Neural crest cell (in vitro differentiated cells): ENCODE results near the gene PPP1R14C. TPM values are rescaled to one million over a fixed set of nuclear protein-coding genes. Genes with fewer than 3 reads are reported as not detected.

Source experiments
- DNase-seq: peaks from one replicate; pipeline ENCODE4 v3.0.0; 2021; ENCODE audit warnings: low read depth, mixed read lengths, low spot score
- H3K27ac Mint-ChIP-seq: one replicate; pipeline ENCODE4 v1.8.0; 2021; ENCODE audit warnings: mild to moderate bottlenecking, mixed read lengths; ENCODE audit not compliant: unreplicated experiment
- H3K27me3 Mint-ChIP-seq: 2 replicates; pipeline ENCODE4 v1.8.0; 2021; ENCODE audit warnings: low read depth, mild to moderate bottlenecking, mixed read lengths
- H3K36me3 Mint-ChIP-seq: 2 replicates; pipeline ENCODE4 v1.8.0; 2021; ENCODE audit warnings: low read depth, mild to moderate bottlenecking, mixed read lengths
- H3K4me1 Mint-ChIP-seq: 2 replicates; pipeline ENCODE4 v1.8.0; 2021; ENCODE audit warnings: mixed read lengths
- H3K4me3 Mint-ChIP-seq: one replicate; pipeline ENCODE4 v1.8.0; 2021; ENCODE audit warnings: mild to moderate bottlenecking, mixed read lengths
- H3K9me3 Mint-ChIP-seq: 2 replicates; pipeline ENCODE4 v1.8.0; 2021; ENCODE audit warnings: mixed read lengths
- CTCF ChIP-seq: fragments of 200-600 bp; sonication (generic); conservative IDR thresholded peaks from 2 replicates; pipeline ENCODE4 v1.5.0; 2021; ENCODE audit warnings: antibody characterized with exemption, mild to moderate bottlenecking
- total RNA-seq: library from RNA; stranded (reverse); gene quantifications from 2 replicates; pipeline ENCODE4 v1.2.1, GENCODE V29; 2021

PPP1R14C gene
- total RNA-seq, 1 donor from 2014 or later: 7.3 TPM

- H3K27me3 Mint-ChIP-seq: no peaks in the 10 kb centered on the region
- H3K27ac Mint-ChIP-seq: no peak overlapping the region
- no peaks in the 10 kb centered on the region for H3K9me3 Mint-ChIP-seq
- no peak for DNase-seq
- H3K36me3 Mint-ChIP-seq: no peaks in the 10 kb centered on the region
- no peak overlapping the region for H3K4me3 Mint-ChIP-seq
- peaks cover 22% of the 10 kb centered on the region for H3K4me1 Mint-ChIP-seq
- no peak for TF ChIP-seq CTCF
Measured at GRCh38 chr6:150204705-150205472, 62.0 kb downstream of the PPP1R14C start.

GRCh38 chr6:150207931-150208570 lies 65.2 kb downstream of the PPP1R14C start:
- H3K27me3 Mint-ChIP-seq: no peaks in the 10 kb centered on the region
- no peak for TF ChIP-seq CTCF
- no peak overlapping the region for H3K27ac Mint-ChIP-seq
- DNase-seq: no peak
- no peaks in the 10 kb centered on the region for H3K36me3 Mint-ChIP-seq
- no peak overlapping the region for H3K4me3 Mint-ChIP-seq
- H3K4me1 Mint-ChIP-seq: peaks cover 14% of the 10 kb centered on the region
- H3K9me3 Mint-ChIP-seq: no peaks in the 10 kb centered on the region

- H3K9me3 Mint-ChIP-seq: no peaks in the 10 kb centered on the region
Measured at GRCh38 chr6:150208611-150209352, 65.9 kb downstream of the PPP1R14C start.

GRCh38 chr6:150209415-150209814 lies 66.6 kb downstream of the PPP1R14C start:
- H3K4me3 Mint-ChIP-seq: no peak overlapping the region
- no peak for DNase-seq
- no peaks in the 10 kb centered on the region for H3K36me3 Mint-ChIP-seq
- no peak overlapping the region for H3K27ac Mint-ChIP-seq
- peaks cover 1% of the 10 kb centered on the region for H3K27me3 Mint-ChIP-seq
- H3K9me3 Mint-ChIP-seq: no peaks in the 10 kb centered on the region
- H3K4me1 Mint-ChIP-seq: peaks cover 14% of the 10 kb centered on the region
- no peak for TF ChIP-seq CTCF

More at GRCh38 chr6:150208611-150209352, 65.9 kb downstream of the PPP1R14C start:
- Mint-ChIP-seq H3K4me3 (no peak overlapping the region), H3K36me3 (no peaks in the 10 kb centered on the region), H3K27ac (no peak overlapping the region), H3K27me3 (no peaks in the 10 kb centered on the region), H3K4me1 (peaks cover 14% of the 10 kb centered on the region)
- no peak for TF ChIP-seq CTCF
- DNase-seq: no peak

- no peak for DNase-seq
- Mint-ChIP-seq H3K4me1 (peaks cover 7% of the 10 kb centered on the region), H3K27ac (no peak overlapping the region), H3K9me3 (no peaks in the 10 kb centered on the region), H3K36me3 (no peaks in the 10 kb centered on the region), H3K4me3 (no peak overlapping the region), H3K27me3 (peaks cover 5% of the 10 kb centered on the region)
- TF ChIP-seq CTCF: no peak
Measured at GRCh38 chr6:150211700-150212511, 69.1 kb downstream of the PPP1R14C start.
